Peyer's patch (tissue), 4 donors: ENCODE data around the gene COL6A2. TPM values are rescaled to one million over a fixed set of nuclear protein-coding genes. Genes with fewer than 3 reads are reported as not detected.

ENCODE experiments used
- DNase-seq, 3 donors: peaks; one replicate each; pipeline ENCODE4 v3.0.0-alpha.2; 2017 to 2019
- H3K27ac ChIP-seq, 4 donors: fragments of 200-600 bp; sonication (generic); one replicate each; pipeline ENCODE4 v1.5.1; 2016 to 2019
- H3K27me3 ChIP-seq, 2 donors: fragments of 200-600 bp; sonication (generic); one replicate each; pipeline ENCODE4 v1.5.1; 2019
- H3K36me3 ChIP-seq, 3 donors: fragments of 200-600 bp; sonication (generic); one replicate each; pipeline ENCODE4 v1.5.1; 2016 to 2019
- H3K4me1 ChIP-seq, 4 donors: fragments of 200-600 bp; sonication (generic); one replicate each; pipeline ENCODE4 v1.5.1; 2016 to 2019
- H3K4me3 ChIP-seq, 4 donors: fragments of 200-600 bp; sonication (generic); 1 replicate in 3 of 4; 2 replicates in 1 of 4; pipeline ENCODE4 v1.5.1; 2016 to 2019; ENCODE audit warnings: mild to moderate bottlenecking in 1 of 4
- H3K9me3 ChIP-seq, 4 donors: fragments of 200-600 bp; sonication (generic); one replicate each; pipeline ENCODE4 v1.5.1; 2016 to 2019; ENCODE audit warnings: mild to moderate bottlenecking in 1 of 4
- POLR2A ChIP-seq, 2 donors: fragments of 450-650 bp; IDR thresholded peaks; one replicate each; pipeline ENCODE4 v1.5.1; 2017; ENCODE audit warnings: antibody characterized with exemption in 2 of 2, mild to moderate bottlenecking in 2 of 2, moderate library complexity in 2 of 2
- total RNA-seq, 4 donors: library from RNA; depleted of rRNA; stranded (reverse); fragments of >200 nt; gene quantifications; one replicate each; pipeline ENCODE4 v1.1.0, GENCODE V29; 2016
- TF ChIP-seq, protein P1 (sequence below), 6 experiments: fragments of 450-650 bp in 4 of 6; fragments of 200-600 bp in 2 of 6; sonication (generic) in 1 of 6; IDR thresholded peaks; one replicate each; pipeline ENCODE4 v1.5.1; 2017 to 2019; ENCODE audit warnings: antibody characterized with exemption in 6 of 6, mild to moderate bottlenecking in 3 of 6, moderate library complexity in 1 of 6

Gene COL6A2
- total RNA-seq, 4 donors from 2014 or later, result 59.9 to 1,087 (median 166) TPM

DNA sequence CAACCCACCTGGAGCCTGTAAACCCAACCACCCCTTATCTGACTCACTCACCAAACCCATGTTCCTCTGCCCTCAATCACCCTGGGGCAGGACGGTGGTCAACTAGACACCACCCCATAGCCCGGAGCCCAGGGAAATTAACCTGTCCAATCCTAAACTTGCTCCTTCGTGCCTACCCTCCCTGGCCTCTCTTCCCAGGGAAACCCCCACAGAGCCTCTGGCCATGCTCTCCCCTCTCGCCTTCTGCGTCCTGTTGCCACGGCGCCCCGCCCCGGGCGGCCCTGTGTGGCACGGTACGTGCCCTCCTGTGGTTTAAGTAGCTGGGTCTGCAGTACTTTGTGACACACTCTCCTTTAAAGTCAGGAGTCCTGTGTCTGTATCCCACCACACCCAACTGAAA is 61.5 kb downstream of the COL6A2 start:
- H3K27me3 ChIP-seq, result peaks cover 0 to 3% of the 10 kb centered on the region in 2 donors
- no peak for TF ChIP-seq POLR2A (IDR thresholded peaks at IDR 0.05)
- TF ChIP-seq, protein P1, sequence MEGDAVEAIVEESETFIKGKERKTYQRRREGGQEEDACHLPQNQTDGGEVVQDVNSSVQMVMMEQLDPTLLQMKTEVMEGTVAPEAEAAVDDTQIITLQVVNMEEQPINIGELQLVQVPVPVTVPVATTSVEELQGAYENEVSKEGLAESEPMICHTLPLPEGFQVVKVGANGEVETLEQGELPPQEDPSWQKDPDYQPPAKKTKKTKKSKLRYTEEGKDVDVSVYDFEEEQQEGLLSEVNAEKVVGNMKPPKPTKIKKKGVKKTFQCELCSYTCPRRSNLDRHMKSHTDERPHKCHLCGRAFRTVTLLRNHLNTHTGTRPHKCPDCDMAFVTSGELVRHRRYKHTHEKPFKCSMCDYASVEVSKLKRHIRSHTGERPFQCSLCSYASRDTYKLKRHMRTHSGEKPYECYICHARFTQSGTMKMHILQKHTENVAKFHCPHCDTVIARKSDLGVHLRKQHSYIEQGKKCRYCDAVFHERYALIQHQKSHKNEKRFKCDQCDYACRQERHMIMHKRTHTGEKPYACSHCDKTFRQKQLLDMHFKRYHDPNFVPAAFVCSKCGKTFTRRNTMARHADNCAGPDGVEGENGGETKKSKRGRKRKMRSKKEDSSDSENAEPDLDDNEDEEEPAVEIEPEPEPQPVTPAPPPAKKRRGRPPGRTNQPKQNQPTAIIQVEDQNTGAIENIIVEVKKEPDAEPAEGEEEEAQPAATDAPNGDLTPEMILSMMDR (IDR thresholded peaks at IDR 0.05), result no peak
- peak in 2 of 3 donors; percentile 22 to 27 for DNase-seq

DNA sequence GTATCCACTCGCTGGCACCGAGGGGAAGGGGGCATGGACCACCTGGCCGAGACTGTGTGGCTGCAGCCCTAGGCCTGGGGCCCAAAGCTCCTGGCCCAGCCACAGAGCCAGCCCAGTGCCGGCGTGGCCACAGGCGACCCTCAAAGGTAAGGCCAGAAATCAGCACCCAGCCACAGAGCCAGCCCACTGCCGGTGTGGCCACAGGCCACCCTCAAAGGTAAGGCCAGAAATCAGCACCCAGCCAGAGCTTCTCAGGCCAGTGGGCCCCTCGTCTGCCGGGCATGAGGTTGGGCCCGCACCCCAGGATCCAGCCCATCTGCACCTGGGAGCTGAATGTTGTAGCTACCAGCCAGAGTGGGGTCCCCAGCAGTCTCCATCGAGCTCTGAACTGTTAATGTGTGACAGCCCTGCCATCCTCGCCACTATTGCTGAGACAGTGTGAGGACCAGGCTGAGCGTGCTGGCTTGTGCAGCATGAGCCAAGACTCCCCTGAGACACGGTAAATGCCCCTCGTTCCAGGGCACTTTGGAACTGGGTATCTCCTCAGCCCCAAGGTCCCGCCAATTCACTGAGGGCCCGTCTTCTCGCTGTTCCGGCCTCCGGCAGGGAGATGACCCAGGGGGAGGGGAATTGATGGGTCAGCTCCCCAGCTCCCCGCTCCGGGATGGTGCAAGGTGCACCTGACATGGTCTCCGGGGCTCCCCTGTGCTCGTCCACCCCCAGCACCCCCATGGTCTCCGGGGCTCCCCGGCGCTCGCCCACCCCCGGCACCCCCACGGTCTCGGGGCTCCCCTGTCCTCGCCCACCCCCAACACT is 62.1 kb downstream of the COL6A2 start:
- peak in 2 of 3 donors; percentile 26 to 36 for DNase-seq
- H3K9me3 ChIP-seq, result no peaks in the 10 kb centered on the region
- no peaks in the 10 kb centered on the region for H3K36me3 ChIP-seq
- peaks cover 0 to 3% of the 10 kb centered on the region in 2 donors for H3K27me3 ChIP-seq
- H3K4me3 ChIP-seq, result no peak overlapping the region
- H3K4me1 ChIP-seq, result peaks cover 0 to 8% (median 0%) of the 10 kb centered on the region in 4 donors
- no peak overlapping the region for H3K27ac ChIP-seq
- TF ChIP-seq POLR2A (IDR thresholded peaks at IDR 0.05), result no peak
- TF ChIP-seq, protein P1 (IDR thresholded peaks at IDR 0.05), result no peak

More for the DNA sequence above, 61.5 kb downstream of the COL6A2 start:
- peaks cover 0 to 8% (median 0%) of the 10 kb centered on the region in 4 donors for H3K4me1 ChIP-seq
- no peaks in the 10 kb centered on the region for H3K9me3 ChIP-seq
- no peak overlapping the region for H3K4me3 ChIP-seq
- no peak overlapping the region for H3K27ac ChIP-seq
- H3K36me3 ChIP-seq, result no peaks in the 10 kb centered on the region

DNA sequence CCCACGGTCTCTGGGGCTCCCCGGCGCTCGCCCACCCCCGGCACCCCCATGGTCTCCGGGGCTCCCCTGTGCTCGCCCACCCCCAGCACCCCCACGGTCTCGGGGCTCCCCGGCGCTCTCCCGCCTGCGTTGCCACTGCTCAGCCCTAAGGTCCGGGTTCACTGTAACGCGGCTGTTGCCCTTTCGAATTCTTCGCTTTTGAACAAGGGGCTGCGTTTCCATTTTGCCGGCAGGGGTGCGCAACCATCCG is 62.7 kb downstream of the COL6A2 start:
- no peaks in the 10 kb centered on the region for H3K36me3 ChIP-seq
- TF ChIP-seq POLR2A (IDR thresholded peaks at IDR 0.05), result no peak
- TF ChIP-seq, protein P1 (IDR thresholded peaks at IDR 0.05), result no peak
- no peak overlapping the region for H3K27ac ChIP-seq
- peak in 2 of 3 donors; percentile 28 to 35 for DNase-seq
- peaks cover 0 to 8% (median 0%) of the 10 kb centered on the region in 4 donors for H3K4me1 ChIP-seq
- peaks cover 0 to 3% of the 10 kb centered on the region in 2 donors for H3K27me3 ChIP-seq
- no peak overlapping the region for H3K4me3 ChIP-seq
- no peaks in the 10 kb centered on the region for H3K9me3 ChIP-seq

DNA sequence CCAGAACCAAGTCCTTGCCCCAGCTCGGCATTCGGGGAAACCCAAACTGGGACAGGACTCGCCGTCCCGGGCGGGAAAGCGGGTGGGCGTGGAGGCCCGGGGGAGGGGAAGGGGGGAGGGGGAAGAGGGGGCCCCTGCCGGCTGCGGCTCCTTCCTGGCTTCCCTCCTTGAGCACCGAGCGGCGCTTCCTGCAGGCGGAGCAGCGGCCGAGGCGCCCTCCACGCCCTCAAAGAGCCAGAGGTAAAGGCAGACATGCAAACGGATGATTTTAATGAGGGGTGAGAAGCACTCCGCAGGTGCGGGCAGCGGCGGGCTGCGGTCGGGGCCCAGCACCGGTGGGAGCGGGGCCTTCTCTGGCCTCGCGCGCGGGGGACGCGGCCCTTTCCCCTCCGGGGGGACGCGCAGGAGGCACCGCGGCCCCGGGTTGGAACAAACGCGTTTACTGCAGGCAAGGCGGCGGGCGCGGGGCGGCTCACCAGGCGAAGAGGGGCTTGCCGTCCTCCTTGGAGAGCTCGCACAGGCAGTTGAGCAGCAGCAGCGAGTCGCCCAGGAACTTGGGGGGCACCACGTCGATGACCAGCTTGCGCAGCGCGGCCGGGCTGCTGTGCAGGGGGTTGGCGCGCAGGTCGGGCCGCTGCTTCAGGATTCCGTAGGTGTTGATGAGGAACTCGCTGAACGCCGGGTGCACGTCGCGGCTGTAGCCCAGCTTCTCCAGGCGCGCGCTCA is 63.2 kb downstream of the COL6A2 start:
- Histone ChIP-seq H3K4me1 (peaks cover 0 to 8% (median 0%) of the 10 kb centered on the region in 4 donors), H3K36me3 (no peaks in the 10 kb centered on the region), H3K9me3 (no peaks in the 10 kb centered on the region), H3K27me3 (peaks cover 0 to 3% of the 10 kb centered on the region in 2 donors), H3K4me3 (peak overlapping the region in 1 of 4 donors; percentile 16), H3K27ac (no peak overlapping the region)
- peak in 1 of 3 donors; percentile 41 for DNase-seq
- TF ChIP-seq POLR2A (IDR thresholded peaks at IDR 0.05), result no peak
- TF ChIP-seq, protein P1 (IDR thresholded peaks at IDR 0.05), result no peak

DNA sequence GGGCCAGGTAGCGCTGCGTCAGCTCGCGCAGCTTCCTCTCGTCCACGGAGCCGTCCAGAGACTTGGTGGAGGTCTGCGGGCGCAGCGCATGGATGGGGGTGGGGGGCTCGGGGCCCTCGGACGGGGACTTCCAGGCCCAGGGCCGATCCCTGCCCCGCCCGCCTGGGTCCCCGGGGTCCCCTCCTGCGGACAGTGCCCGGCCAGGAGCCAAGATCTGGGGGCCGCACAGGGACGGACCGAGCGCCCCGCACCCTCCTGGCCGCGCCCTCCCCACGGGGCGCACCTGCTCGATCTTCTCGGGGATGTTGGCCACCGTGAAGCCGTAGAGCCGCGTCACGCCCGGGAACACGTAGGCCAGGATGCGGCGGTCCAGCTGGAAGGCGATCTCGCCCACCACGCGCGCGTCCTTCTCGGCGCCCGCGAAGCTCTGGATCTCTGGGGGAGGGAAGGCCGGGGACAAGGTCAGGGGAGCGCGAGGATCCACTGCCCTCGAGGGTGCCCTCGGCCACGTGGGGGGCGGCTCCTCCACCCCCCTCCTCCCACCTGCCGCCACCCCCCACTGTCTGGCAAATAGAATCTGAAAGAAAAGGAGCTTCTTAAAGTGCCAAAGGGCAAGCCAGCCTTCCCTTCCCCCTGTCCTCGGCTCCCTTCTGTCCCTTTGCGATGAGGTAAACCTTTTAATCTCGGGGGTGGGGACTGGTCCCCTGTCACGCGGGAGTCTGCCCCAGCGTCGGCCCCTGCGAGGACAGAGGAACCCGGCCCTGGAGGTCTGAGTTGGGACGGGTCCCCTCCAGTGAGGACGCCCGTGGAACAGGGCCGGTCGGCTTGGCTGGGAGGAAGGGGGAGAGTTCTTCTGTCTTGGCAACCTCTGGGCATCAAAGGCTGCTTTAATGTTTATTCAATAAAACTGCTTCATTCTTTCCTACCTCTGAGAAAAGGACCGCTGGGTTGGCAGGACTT is 64.0 kb downstream of the COL6A2 start:
- DNase-seq, result peak in 2 of 3 donors; percentile 28 to 37
- H3K36me3 ChIP-seq, result no peaks in the 10 kb centered on the region
- H3K4me3 ChIP-seq, result peak overlapping the region in 1 of 4 donors; percentile 16
- no peaks in the 10 kb centered on the region for H3K9me3 ChIP-seq
- no peak overlapping the region for H3K27ac ChIP-seq
- peaks cover 0 to 8% (median 0%) of the 10 kb centered on the region in 4 donors for H3K4me1 ChIP-seq
- peaks cover 0 to 3% of the 10 kb centered on the region in 2 donors for H3K27me3 ChIP-seq
- TF ChIP-seq, protein P1 (IDR thresholded peaks at IDR 0.05), result no peak
- TF ChIP-seq POLR2A (IDR thresholded peaks at IDR 0.05), result no peak
